MV-4-11 (cell line): ENCODE measurements around the gene MAGEA4.
"Not testable (repeated sequence)": the region's sequence is repeated elsewhere in the genome, so short reads cannot be mapped to it uniquely, and the experiment has no call there.

Source experiments
- DNase-seq: peaks from one replicate; lab custom pipeline; 2025; lab: John Stamatoyannopoulos, UW

The MAGEA4 gene, protein sequence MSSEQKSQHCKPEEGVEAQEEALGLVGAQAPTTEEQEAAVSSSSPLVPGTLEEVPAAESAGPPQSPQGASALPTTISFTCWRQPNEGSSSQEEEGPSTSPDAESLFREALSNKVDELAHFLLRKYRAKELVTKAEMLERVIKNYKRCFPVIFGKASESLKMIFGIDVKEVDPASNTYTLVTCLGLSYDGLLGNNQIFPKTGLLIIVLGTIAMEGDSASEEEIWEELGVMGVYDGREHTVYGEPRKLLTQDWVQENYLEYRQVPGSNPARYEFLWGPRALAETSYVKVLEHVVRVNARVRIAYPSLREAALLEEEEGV

DNA sequence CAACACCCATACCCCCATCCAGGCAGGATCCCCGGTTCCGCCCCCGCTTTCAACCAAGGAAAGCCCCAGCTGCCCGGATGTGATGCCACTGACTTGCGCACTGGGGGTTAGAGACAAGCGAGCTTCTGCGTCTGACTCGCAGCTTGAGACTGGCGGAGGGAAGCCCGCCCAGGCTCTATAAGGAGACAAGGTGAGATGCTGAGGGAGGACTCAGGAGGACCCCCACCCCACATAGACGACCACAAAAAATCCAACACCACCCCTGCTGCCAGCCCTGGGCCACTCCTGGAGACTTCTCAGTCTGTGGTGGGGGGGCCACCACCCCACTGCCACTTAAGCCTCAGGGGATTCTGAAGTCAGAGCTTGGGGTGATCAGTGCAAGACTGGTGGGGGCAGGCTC lies at the start of gene MAGEA4:
TSS of gene MAGEA4 (plus strand) at position 110 of the 400 bp plus-strand sequence. CDS start 10,776 bp downstream, outside the sequence.
- DNase-seq = no peak

DNA sequence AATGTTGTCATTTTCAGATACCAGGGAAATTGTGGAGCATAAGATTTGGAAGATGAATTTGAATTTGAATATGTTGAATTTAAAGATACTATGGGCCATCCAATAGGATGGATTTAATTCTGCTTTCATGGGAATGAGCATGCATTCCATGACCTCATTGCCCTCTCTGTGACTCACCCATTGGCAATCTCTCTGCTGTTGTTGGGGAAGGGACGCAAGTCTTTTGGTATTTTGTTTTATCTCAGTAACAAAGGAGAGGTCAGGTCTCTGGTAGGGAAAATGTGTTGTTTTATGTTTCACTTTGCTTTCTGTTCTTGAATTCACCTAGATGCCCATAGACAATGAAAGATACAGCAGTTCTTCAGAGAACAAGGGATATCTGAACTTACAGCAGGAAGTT lies 42.1 kb upstream of the MAGEA4 start:
- DNase-seq = no peak

DNA sequence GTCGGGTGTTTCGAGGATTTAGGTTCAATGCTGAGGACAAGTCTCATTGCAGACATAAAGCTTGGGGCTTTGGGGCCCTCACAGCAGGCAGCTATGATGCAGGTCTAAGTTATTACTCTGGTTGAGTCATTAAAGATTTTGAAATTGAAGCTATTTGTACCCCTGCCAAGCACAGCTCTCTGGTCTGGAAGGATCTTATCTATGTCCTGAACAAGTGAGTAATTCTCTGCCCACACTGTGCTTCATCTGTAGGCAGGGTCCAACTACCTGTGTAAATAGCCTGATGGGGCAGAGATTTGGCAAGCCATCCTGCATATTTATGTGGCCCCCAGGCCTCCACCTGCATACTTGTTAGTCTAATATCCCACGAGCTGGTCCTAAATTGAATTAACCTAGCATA lies 41.4 kb upstream of the MAGEA4 start:
- DNase-seq = no peak

DNA sequence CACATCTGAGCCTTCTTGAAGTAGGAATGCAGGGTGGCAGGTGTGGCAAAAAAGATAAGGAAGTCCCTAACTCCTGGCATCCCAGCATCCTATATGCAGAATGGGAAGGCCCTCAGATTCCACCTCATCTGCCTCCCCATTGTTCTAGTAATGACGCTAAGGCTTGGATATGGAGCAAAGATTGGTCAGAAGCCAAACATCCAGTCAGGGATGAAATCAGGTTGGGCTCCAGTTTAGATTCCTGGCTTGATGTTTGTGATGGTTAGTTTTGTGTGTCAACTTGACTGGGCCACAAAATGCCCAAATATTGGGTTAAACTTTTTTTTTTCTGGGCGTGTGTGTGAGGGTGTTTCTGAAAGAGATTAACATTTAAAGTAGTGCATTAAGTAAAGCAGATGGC lies 39.6 kb upstream of the MAGEA4 start:
- DNase-seq = no peak

DNA sequence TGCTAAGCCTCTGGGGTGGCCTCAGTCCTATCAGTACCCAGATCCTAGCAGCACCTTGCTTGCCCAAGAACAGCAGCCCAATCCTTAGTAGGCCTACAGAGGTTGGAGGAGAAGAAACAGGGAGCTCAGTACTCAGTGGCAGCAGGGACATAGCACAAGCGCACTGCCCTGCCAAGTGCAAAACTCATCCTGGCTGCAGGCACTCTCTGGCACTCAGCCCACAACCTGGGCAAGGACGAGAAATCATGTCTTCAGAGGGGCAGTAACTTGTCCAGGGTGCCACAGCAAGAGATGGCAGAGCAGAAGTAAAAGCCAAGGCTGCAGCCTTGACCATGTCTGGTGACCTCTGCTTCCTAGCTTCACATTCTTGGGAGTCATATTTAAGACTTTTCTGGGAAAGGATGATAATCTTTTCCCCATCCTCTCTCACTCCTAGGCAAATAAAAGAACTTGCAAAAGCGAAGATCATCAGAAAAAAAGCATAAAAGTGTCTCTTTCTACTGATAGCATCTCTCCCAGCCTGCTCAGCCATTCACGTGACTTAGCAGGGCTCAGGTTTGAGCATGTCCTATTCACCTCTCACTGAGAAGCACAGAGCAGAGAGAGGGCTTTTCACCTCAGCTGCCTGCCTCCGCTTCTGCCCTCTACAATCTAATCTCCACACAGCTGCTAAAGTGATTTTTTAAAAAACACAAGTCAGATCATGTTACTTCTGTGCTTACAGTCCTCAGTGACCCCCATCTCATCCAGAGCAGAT lies 37.2 kb upstream of the MAGEA4 start:
- no peak for DNase-seq

DNA sequence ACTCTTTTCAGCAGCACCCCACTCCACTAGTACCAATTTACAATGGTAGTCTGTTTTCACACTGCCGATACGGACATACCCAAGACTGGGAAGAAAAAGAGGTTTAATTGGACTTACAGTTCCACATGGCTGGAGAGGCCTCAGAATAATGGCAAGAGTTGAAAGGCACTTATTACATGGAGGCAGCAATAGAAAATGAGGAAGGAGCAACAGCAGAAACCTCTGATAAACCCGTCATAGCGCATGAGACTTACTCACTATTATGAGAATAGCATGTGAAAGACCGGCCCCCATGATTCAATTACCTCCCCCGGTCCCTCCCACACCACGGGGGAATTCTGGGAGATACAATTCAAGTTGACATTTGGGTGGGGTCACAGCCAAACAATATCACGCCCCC lies 34.1 kb upstream of the MAGEA4 start:
- no peak for DNase-seq

DNA sequence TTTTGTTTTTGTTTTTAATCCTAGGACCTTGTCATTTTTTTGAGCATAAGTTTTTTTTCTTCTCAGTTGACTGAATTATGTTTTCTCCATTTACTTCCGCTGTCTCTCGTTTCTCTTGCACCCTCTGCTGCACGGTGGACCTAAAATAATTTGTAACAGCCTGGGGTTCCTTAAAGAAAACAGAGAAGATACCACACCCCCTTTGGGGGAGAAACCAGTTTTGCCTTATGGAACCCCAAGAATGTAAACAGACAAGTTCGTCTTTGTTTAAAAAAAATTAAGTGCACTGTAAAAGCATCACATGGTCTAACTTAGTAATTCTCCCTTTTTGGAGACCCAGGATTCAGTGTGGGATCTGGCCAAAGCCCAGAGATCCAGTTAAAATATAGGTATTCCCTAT lies 32.8 kb upstream of the MAGEA4 start:
- no peak for DNase-seq

DNA sequence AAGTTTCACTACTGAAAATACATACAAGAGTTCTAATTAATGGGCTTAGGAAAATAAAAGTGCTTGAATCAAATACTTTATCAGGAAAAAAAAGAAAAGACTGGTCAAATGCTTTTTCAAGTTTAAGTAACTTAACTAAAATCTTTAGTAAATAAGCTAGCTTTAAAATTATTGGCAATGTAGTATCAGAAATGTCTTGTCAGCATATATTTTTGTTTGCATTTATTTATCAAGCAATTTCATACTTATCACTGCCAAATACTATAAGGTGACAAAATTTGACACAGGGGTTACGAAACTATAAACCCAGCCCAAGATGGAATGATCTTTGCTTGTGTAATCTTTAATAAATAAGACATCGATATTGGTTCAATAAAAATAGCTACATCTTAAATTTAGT lies 31.8 kb upstream of the MAGEA4 start:
- no peak for DNase-seq

DNA sequence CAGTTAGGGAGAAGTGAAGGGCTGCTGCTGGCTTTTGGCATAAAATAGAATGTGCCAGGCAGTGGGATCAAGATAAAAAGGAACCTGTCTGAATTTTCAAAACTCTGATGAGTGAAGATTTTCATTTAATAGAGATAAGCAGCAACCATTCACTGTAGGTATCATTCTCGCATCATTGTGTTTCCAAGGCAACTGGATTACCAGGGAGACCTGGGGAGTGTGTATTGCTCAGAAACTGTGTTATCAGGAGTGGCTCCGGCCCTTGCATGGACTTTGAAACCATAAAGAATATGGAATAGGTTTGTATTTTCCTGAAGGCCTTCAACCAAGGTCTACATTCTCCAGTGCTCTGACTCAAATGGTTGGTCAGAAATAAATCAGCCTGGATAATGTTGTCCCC lies 23.3 kb upstream of the MAGEA4 start:
- no peak for DNase-seq

DNA sequence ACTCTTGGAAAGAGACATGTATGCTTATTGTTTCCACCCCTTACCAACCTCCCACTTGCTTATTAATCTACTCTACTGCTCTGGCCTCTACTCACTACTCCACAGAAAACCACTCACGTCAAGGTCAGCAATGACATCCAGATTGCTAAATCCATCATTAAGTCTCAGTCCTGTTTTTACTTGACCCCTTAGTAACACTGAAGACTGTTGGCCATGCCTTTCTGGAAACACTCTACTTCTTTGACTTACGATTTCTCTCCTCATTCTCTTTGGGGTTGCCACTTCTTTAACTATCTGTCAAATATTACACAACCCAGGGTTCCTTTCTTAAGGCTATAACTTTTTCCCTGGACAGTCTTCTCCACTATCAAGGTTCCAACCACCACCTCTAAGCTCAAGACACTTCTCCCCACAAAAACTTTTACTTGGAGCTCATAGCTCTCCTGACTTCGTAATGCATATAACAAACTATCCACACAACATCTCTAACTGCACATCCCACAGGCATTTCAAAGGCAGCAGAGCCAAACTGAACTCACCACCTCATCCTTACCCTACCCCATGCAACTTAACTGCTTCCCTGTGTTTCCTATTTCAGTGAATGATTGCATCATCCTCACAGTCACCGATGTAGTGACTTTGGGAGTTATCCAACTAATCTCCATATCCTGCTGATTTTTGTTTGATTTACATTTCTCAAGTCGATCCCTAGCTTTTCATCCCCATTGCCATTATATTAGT lies 15.8 kb upstream of the MAGEA4 start:
- no peak for DNase-seq

DNA sequence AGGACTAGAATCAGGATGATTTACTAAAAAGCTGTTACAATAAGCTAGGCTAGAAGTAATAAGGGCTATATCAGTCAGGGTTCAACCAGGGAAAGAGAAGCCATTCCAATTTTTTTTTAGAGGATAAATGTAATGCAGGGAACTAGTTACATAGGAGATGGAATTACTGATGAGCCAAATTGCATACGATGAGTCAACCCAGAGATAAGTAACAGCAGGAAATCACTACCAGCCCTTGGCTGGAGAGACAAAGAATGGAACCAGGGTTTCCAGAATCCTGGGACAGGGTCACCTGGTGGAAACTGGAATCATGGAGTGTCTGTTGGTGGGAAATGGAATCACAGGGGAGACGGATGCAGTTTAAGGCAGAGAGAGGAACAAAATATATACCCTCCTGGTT lies 13.1 kb upstream of the MAGEA4 start:
- DNase-seq = no peak

DNA sequence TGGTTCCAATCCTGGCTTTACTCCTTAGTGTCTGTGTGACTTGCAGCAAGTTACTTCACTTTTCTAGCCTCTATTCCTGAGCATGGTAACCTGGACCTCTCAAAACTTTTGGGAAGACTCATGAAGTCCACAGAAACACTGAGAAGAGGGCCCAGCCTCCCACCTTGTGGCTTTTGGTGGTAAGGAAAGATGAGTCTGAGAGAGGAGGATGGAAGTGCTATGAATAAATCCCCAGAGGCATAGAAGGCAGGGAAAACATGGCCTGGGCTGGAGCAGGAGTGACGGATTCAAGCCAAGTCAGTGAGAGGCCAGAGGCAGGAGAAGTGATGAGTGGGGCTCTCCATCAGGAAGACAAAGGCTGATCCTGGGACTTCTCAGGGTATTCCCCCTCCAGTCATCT lies 10.9 kb upstream of the MAGEA4 start:
- DNase-seq = no peak

DNA sequence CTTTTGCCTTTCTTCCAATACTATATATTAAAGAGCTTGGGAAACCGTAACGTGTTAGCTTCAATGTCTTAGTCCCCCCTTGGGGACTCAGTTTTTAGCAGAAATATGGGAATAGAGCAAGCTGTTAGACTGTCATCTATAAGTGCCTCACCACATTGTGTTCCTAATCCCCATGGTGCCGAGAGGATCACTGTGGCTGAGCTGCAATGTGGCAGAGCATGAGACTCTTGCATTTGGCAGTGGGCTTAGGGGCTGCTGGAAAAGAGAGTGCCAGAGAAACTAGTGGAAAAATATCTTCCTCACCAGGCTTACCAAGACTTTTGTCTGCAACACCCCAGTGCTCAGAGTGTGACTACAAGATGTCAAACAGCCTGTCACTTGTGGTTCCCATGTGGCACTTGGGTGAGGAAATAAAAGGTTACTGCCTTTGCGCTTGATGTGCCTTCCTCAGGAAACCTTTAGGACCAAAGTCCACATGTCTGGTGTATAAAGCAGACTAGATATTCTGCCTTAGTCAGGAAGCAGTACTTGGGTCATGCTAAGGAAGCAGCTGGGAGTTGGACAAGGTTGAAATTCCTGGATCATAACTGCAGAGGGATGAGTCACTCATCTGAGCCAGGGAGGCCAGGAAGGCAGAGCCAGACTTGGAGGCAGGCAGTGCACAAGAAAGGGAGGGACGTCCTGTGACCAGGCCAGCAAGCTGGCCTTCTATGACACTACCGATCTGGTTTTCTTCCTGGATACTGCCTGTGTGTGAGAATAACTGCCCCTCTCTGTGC lies 9.7 kb upstream of the MAGEA4 start:
- DNase-seq = no peak

DNA sequence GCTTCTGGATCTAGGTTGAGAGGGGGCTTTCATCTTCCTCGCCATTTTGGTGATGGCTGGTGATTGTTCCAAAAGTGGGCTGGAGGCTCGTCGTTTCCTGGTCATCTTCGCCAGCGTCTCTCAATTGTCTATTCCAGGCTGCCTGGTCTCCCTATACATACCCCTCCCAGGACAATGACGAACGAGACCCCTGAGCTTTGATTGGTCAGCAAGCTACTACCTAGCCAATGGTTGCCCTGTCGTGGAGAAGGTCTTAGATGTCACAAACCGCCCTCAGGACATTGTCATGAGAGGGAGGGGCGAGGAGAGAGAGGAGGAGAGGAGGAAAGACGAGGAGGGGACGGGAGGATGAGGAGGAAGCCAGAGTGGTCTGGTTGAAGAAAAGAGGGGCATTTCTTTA lies 7.7 kb upstream of the MAGEA4 start:
- no peak for DNase-seq

DNA sequence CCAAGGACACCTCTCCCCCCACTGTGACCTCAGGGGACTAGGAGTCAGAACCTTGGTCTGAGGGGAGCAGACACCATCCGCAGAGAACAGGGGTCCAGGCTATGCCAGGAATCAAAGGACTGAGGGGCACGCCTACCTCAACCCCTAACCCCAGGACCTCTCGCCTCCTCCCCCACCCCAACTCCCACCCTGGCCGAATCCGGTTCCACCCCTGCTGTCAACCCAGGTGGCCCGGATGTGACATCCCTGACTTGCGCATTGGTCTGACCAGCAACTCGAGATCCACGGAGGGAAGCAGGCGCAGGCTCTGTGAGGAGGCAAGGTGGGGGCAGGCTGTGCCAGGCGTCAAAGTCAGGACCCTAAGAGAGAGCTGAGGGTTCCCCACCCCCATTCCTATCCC lies 468 bp upstream of the MAGEA4 start:
- DNase-seq = no peak

DNA sequence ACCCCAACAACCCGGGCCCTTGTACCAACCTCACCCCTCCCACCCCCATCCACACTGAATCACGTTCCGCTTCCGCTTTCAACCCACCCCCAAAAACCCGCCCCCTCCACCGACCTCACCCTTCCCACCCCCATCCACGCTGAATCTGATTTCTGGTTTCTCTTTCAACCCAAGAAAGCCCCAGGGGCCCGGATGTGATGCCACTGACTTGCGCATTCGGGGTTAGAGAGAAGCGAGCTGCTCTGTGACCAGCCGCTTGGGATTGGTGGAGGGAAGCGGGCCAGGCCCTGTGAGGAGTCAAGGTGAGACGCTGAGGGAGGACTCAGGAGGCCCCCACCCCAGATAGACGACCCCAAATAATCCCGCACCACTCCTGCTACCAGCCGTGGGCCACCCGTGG lies 6.0 kb downstream of the MAGEA4 start:
- DNase-seq = not testable (repeated sequence)

DNA sequence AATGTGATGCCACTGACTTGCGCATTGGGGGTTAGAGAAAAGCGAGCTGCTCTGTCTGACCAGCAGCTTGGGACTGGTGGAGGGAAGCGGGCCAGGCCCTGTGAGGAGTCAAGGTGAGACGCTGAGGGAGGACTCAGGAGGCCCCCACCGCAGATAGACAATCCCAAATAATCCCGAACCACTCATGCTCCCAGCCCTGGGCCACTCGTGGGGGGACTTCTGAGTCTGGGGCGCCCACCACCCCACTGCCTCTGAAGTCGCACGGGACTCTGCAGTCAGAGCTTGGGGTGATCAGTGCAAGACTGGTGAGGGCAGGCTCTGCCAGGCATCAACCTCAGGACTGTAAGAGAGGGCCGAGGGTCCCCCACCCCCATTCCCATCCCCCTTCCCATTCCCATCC lies 6.9 kb downstream of the MAGEA4 start:
- no peak for DNase-seq

DNA sequence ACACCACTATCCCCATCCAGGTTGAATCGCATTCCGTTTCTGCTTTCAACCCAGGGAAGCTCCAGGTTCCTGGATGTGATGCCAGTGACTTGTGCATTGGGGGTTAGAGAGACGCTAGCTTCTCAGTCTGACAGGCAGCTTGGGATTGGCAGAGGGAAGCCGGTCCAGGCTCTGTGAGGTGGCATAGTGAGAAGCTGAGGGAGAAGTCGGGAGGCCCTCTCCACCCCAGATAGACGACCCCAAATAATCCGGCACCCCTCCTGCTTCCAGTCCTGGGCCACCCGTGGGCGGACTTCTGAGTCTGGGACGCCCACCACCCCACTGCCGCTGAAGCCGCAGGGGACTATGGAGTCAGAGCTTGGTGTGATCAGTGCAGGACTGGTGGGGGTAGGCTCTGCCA lies 7.4 kb downstream of the MAGEA4 start:
- no peak for DNase-seq

DNA sequence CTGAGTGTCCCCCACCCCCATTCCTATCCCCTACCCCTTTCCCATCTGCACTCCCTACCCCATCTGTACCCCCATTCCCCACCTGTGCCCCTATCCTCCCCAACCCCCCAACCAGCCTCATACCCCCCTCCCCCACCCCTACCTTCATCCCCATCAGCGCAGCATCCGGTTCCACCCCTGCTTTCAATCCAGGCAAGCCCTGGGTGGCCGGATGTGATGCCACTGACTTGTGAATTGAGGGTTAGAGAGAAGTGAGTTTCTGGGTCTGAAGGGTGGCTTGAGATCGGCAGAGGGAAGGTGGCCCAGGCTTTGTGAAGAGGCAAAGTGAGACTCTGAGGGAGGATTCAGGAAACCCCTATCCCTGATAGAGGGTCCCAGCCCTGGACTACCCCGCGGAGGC lies 7.8 kb downstream of the MAGEA4 start:
- DNase-seq = no peak

DNA sequence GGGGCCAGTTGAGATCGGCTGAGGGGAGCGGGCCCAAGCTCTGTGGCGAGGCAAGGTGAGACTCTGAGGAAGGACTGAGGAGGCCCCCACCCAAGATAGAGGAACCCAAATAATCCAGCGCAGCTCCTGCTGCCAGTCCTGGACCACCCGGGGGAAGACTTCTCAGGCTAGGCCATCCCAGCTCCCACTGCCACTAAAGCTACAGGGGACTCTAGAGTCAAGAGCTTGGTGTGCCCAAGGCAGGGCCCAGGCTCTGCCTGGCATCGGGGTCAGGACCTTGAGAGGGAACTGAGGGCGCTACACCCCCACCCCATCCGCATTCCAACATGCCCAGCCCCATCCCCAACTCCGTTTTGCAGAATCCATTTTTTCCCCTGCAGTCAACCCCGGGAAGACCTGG lies 8.6 kb downstream of the MAGEA4 start:
- DNase-seq = no peak

DNA sequence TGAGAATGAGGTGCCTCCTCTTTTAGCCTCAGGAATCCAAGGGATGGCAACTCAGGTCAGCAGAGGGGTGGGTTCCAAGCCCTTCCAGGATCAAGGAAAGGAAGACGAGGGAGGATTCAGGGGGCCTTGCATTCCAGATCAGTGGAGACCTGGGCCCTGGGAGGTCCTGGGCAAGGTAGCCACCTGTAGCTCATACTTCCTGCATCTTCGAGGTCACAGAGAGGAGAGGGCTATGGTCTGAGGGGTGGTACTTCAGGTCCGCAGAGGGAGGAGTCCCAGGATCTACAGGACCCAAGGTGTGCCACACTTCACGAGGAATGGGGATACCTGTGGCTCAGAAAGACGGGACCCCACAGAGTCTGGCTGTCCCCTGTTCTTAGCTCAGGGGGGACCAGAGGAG lies 9.2 kb downstream of the MAGEA4 start:
- no peak for DNase-seq

DNA sequence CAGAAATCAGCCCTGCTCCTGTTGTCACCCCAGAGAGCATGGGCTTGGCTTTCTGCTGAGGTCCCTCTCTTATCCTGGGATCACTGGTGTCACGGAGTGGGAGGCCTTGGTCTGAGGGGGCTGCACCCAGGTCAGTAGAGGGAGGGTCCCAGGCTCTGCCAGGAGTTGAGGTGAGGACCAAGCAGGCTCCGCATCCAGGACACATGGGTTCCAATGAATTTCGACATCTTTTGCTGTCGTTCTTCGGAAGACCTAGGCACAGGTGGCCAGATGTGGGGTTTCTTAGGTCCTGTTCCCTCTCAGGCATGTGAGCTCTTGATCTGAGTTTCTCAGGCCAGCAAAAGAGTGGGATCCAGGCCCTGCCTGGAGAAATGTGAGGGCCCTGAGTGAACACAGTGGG lies 10.0 kb downstream of the MAGEA4 start:
- no peak for DNase-seq
